ENCODE results near the gene EEF1E1. TPM values are rescaled to one million over a fixed set of nuclear protein-coding genes. Genes with fewer than 3 reads are reported as not detected.

The EEF1E1 gene
- total RNA-seq, 1 donor from 2014 or later, result 88.8 TPM

DNA sequence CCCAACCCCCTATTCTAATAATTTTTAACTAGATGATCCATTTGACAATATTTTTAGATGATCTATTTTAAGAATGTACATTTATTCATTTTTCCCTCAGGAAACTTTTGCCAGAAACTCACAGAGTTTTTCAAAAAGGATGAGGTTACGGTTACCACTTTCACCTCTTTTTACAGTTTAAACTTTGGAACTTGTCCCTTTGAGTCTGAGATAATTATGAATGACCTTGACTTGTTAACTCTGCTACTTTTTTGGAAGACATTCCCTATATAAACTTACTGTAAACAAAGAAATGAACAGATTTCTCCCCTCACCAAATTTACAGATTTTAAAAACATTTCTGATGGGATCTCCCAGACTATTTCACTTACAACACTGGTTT lies 19.8 kb downstream of the EEF1E1 start:
- TF ChIP-seq, protein P1, sequence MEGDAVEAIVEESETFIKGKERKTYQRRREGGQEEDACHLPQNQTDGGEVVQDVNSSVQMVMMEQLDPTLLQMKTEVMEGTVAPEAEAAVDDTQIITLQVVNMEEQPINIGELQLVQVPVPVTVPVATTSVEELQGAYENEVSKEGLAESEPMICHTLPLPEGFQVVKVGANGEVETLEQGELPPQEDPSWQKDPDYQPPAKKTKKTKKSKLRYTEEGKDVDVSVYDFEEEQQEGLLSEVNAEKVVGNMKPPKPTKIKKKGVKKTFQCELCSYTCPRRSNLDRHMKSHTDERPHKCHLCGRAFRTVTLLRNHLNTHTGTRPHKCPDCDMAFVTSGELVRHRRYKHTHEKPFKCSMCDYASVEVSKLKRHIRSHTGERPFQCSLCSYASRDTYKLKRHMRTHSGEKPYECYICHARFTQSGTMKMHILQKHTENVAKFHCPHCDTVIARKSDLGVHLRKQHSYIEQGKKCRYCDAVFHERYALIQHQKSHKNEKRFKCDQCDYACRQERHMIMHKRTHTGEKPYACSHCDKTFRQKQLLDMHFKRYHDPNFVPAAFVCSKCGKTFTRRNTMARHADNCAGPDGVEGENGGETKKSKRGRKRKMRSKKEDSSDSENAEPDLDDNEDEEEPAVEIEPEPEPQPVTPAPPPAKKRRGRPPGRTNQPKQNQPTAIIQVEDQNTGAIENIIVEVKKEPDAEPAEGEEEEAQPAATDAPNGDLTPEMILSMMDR (conservative IDR thresholded peaks at IDR 0.05; ENCODE audit: low read depth, low read length), result no peak
- no peak overlapping the region for H3K4me3 ChIP-seq (ENCODE audit: low read depth, low read length)
- no peak for DNase-seq (ENCODE audit: low read depth)

DNA sequence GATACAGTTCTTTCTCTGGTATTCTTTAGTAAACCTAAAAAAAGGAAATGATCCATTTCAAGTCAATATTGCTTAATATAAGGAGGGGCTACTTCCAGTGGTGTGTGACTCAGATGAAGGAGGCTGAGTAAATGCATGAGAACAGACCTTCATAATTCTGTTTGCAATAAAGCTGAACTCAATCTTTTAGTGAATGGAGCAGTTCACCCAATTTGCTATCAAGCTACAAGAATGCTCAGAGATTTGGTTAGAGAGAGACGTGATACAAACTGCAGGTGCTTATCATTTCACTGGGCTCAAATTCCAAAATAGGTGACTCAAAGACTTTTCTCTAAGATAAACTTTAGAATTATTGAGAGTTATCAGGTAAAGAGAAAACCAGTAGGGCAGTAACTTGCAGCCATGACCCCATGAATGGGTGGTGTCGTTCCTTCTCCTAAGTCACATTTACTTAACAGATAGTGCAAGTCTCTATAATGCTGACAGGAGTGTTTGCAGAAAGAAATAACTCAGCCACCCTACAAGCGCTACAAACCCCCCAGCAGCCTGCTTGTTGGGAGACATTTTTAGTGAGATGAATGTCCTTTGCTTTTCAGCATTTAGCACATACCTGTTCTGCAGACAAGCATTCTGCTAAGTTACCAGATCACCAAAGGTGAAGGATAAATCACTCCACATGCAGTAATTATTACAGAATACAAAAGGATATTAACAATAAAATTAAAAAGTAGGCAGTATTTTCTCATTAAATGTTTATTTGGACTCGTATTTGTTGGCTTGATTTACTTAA lies 21.8 kb downstream of the EEF1E1 start:
- TF ChIP-seq, protein P1 (conservative IDR thresholded peaks at IDR 0.05; ENCODE audit: low read depth, low read length), result no peak
- no peak overlapping the region for H3K4me3 ChIP-seq (ENCODE audit: low read depth, low read length)
- peak; percentile 51 for DNase-seq (ENCODE audit: low read depth)

DNA sequence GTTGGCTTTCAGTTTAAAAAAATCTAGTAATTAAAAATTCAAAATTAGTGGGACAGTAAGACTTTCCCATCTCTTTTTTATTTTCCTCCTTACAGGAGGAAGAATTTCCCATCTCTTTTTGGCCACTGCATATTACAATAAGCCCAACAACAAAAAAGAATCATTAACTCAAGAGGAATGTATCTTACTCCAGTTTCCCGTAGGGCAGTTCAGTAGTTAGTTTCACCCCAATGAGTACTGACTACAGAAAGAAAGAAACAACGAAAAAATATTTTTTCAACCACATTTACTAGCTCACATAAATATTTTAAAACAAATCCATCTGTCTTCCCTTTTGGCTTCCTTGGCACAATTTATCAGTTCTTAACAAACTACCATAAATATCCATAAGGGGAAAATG lies 23.2 kb downstream of the EEF1E1 start:
- TF ChIP-seq, protein P1 (conservative IDR thresholded peaks at IDR 0.05; ENCODE audit: low read depth, low read length), result no peak
- peak overlapping the region; percentile 29 for H3K4me3 ChIP-seq (ENCODE audit: low read depth, low read length)
- DNase-seq (ENCODE audit: low read depth), result peak; percentile 81

DNA sequence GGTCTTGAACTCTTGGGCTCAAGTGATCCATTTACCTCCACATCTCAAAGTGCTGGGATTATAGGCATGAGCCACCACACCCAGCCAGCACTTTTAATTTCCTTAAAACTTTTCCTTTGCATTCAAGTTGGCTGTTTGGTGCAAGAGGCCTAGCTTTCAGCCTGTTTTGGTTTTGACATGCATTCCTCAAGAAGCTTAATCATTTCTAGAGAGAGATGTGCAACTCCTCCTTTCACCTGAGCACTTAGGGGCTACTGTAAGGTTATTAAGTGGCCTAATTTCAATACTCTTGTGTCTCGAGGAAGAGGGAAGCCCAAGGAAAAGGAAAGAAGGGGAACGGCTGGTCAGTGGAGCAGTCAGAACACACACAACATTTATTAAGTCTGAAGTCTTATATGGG lies 24.4 kb downstream of the EEF1E1 start:
- TF ChIP-seq, protein P1 (conservative IDR thresholded peaks at IDR 0.05; ENCODE audit: low read depth, low read length), result no peak
- DNase-seq (ENCODE audit: low read depth), result no peak
- H3K4me3 ChIP-seq (ENCODE audit: low read depth, low read length), result no peak overlapping the region

DNA sequence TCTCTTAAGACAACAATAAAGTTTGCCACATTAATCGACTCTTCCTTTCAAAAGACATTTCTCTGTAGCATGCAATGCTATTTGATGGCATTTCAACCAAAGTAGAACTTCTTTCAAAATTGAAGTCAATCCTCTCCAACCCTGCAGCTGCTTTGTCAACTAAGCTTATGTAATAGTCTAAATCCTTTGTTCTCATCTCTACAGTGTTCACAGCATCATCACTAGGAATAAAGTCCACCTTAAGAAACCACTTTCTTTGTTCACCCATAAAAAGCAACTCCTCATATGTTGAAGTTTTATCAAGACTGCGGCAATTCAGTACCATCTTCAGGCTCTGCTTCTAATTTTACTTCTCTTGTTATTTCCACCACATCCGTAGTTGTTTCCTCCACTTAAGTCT lies 26.6 kb downstream of the EEF1E1 start:
- TF ChIP-seq, protein P1 (conservative IDR thresholded peaks at IDR 0.05; ENCODE audit: low read depth, low read length), result no peak
- H3K4me3 ChIP-seq (ENCODE audit: low read depth, low read length), result no peak overlapping the region
- no peak for DNase-seq (ENCODE audit: low read depth)

DNA sequence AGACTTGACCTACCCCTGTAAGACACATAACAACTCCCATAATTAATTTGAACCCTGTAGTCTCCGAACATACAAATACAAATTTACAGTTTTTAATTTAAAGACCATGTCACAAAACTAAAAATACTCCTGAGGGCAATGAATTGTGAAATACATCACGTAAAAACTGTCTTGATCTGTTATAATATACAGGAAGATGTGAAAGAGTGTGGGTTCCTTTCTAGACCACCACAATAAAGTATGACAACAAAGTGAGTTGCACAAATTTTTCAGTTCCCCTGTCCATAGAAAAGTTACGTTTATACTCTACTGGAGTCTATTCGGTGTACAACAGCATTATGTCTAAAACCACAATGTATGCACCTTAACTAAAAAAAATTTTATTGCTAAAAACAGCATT lies 27.2 kb downstream of the EEF1E1 start:
- no peak overlapping the region for H3K4me3 ChIP-seq (ENCODE audit: low read depth, low read length)
- no peak for DNase-seq (ENCODE audit: low read depth)
- TF ChIP-seq, protein P1 (conservative IDR thresholded peaks at IDR 0.05; ENCODE audit: low read depth, low read length), result no peak

DNA sequence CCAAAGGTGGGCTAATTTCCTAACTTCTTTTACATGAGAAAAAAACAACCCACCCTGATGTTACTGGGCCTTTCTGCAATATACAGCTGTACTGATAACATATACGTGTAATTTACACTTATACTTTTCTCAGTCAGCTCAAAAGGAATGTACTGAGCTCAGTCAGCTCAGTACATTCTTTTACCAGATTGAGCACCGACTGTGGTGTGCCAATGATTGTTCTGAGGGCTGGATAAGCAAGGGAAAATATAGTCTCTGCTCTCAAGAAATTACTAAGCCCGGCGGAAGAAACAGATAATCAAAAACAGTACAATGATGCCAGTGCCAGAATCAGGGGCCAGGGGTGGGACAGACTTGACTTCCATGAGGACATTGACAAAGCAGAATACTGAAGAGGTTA lies 28.1 kb downstream of the EEF1E1 start:
- H3K4me3 ChIP-seq (ENCODE audit: low read depth, low read length), result no peak overlapping the region
- TF ChIP-seq, protein P1 (conservative IDR thresholded peaks at IDR 0.05; ENCODE audit: low read depth, low read length), result no peak
- no peak for DNase-seq (ENCODE audit: low read depth)
